HepG2 (cell line): ENCODE results near the gene DHRS12. TPM values are rescaled to one million over a fixed set of nuclear protein-coding genes. Genes with fewer than 3 reads are reported as not detected.

Source experiments
- ATF3 ChIP-seq: sonication (generic); formaldehyde crosslinking; IDR thresholded peaks from 2 replicates; pipeline ENCODE4 v1.4.0; 2020; ENCODE audit warnings: missing genetic modification reagents
- CTCF ChIP-seq: sonication (generic); formaldehyde crosslinking; IDR thresholded peaks from 2 replicates; pipeline ENCODE4 v1.5.0; 2020; ENCODE audit warnings: mild to moderate bottlenecking, missing genetic modification reagents, moderate library complexity
- E2F2 ChIP-seq: sonication (generic); formaldehyde crosslinking; IDR thresholded peaks from 2 replicates; pipeline ENCODE4 v1.4.0; 2020; ENCODE audit warnings: missing genetic modification reagents, borderline replicate concordance
- FOXC1 ChIP-seq: sonication (generic); formaldehyde crosslinking; IDR thresholded peaks from 2 replicates; pipeline ENCODE4 v1.8.0; 2022; ENCODE audit warnings: mild to moderate bottlenecking, missing genetic modification reagents, borderline replicate concordance
- GFI1 ChIP-seq: sonication (generic); formaldehyde crosslinking; IDR thresholded peaks from 2 replicates; pipeline ENCODE4 v1.5.0; 2020; ENCODE audit warnings: missing genetic modification reagents, mild to moderate bottlenecking, borderline replicate concordance
- GPBP1L1 ChIP-seq: sonication (generic); formaldehyde crosslinking; IDR thresholded peaks from 2 replicates; pipeline ENCODE4 v1.5.0; 2020; ENCODE audit warnings: mild to moderate bottlenecking, missing genetic modification reagents
- POGK ChIP-seq: sonication (generic); formaldehyde crosslinking; conservative IDR thresholded peaks from 2 replicates; pipeline ENCODE4 v1.8.0; 2022; ENCODE audit warnings: mild to moderate bottlenecking, moderate library complexity, missing genetic modification reagents
- RAD21 ChIP-seq: fragments of 450-650 bp; formaldehyde crosslinking; IDR thresholded peaks from 2 replicates; pipeline ENCODE4 v1.5.0; 2020; ENCODE audit warnings: mild to moderate bottlenecking
- STAG1 ChIP-seq: sonication (generic); formaldehyde crosslinking; IDR thresholded peaks from 2 replicates; pipeline ENCODE4 v1.4.0; 2020; ENCODE audit warnings: missing genetic modification reagents
- SYNCRIP ChIP-seq: fragments of 200-400 bp; formaldehyde crosslinking; IDR thresholded peaks from 2 replicates; pipeline ENCODE4 v1.6.1; 2018; ENCODE audit warnings: mild to moderate bottlenecking, low read depth, low read length; ENCODE audit not compliant: insufficient read depth
- U2AF2 ChIP-seq: fragments of 200-400 bp; formaldehyde crosslinking; IDR thresholded peaks from 2 replicates; pipeline ENCODE4 v1.6.1; 2017; ENCODE audit warnings: low read depth, mild to moderate bottlenecking, low read length
- ZNF180 ChIP-seq: sonication (generic); formaldehyde crosslinking; IDR thresholded peaks from 2 replicates; pipeline ENCODE4 v1.4.0; 2020; ENCODE audit warnings: low read depth, missing genetic modification reagents, borderline replicate concordance
- ZNF207 ChIP-seq: fragments of 450-650 bp; IDR thresholded peaks from 2 replicates; pipeline ENCODE4 v1.6.1; 2016; ENCODE audit warnings: antibody characterized with exemption, borderline replicate concordance
- ZNF224 ChIP-seq: sonication (generic); formaldehyde crosslinking; IDR thresholded peaks from 2 replicates; pipeline ENCODE4 v1.5.0; 2020; ENCODE audit warnings: mild to moderate bottlenecking, missing genetic modification reagents
- ZNF263 ChIP-seq: sonication (generic); formaldehyde crosslinking; IDR thresholded peaks from 2 replicates; pipeline ENCODE4 v1.4.0; 2020; ENCODE audit warnings: missing genetic modification reagents
- ZNF430 ChIP-seq: sonication (generic); formaldehyde crosslinking; IDR thresholded peaks from 2 replicates; pipeline ENCODE4 v1.9.0; 2021; ENCODE audit warnings: mild to moderate bottlenecking, missing genetic modification reagents
- ZNF598 ChIP-seq: sonication (generic); formaldehyde crosslinking; IDR thresholded peaks from 2 replicates; pipeline ENCODE4 v1.5.1; 2020; ENCODE audit warnings: mild to moderate bottlenecking, missing genetic modification reagents, borderline replicate concordance
- ZNF678 ChIP-seq: sonication (generic); formaldehyde crosslinking; IDR thresholded peaks from 2 replicates; pipeline ENCODE4 v1.4.0; 2020; ENCODE audit warnings: mild to moderate bottlenecking, missing genetic modification reagents
- ZNF703 ChIP-seq: sonication (generic); formaldehyde crosslinking; IDR thresholded peaks from 2 replicates; pipeline ENCODE4 v1.5.1; 2020; ENCODE audit warnings: missing genetic modification reagents, mild to moderate bottlenecking, moderate library complexity, borderline replicate concordance
- ZNF781 ChIP-seq: sonication (generic); formaldehyde crosslinking; IDR thresholded peaks from 2 replicates; pipeline ENCODE4 v1.5.1; 2020; ENCODE audit warnings: borderline replicate concordance, mild to moderate bottlenecking, missing genetic modification reagents; ENCODE audit errors: not compliant biosample characterization
- ZSCAN20 ChIP-seq: sonication (generic); formaldehyde crosslinking; IDR thresholded peaks from 2 replicates; pipeline ENCODE4 v1.4.0; 2020; ENCODE audit warnings: missing genetic modification reagents, mild to moderate bottlenecking, borderline replicate concordance
- ZSCAN25 ChIP-seq: sonication (generic); formaldehyde crosslinking; IDR thresholded peaks from 2 replicates; pipeline ENCODE4 v1.8.0; 2022; ENCODE audit warnings: mild to moderate bottlenecking, missing genetic modification reagents
- polyA plus RNA-seq, 8 experiments: library from polyadenylated mRNA; depleted of rRNA in 3 of 8; stranded (reverse) in 7 of 8; unstranded in 1 of 8; fragments of >200 nt; fragmentation: Illumina TruSeq in 4 of 8; extraction: Trizol in 4 of 8; gene quantifications; 2 replicates each; pipeline versions ENCODE4 v1.2.1 to v1.2.3, GENCODE V29; 2011 to 2016; ENCODE audit warnings: low read depth in 4 of 8, missing spikeins in 1 of 8, mixed read lengths in 1 of 8; ENCODE audit not compliant: insufficient read depth in 1 of 8
- total RNA-seq, 5 experiments: library from RNA; depleted of rRNA; stranded (reverse); fragments of >200 nt; fragmentation: Illumina TruSeq; extraction: Trizol; gene quantifications; 2 replicates each; pipeline ENCODE4 v1.2.3, GENCODE V29; 2016; ENCODE audit warnings: low read depth in 1 of 5

The DHRS12 gene
- total and polyA plus RNA-seq, 2 of the 13 experiments (the other 11 are each of a cell fraction or from before 2014, with no cell fraction given) = 7.2 to 8.4 TPM

- no peak for TF ChIP-seq ZNF180 (CRISPR knock-in tag)
- TF ChIP-seq ZNF781 = no peak
- no peak for TF ChIP-seq U2AF2
- no peak for TF ChIP-seq POGK (CRISPR knock-in tag)
- no peak for TF ChIP-seq ZNF224 (CRISPR knock-in tag)
- TF ChIP-seq ZNF430 (CRISPR knock-in tag) = no peak
- TF ChIP-seq E2F2 = no peak
- no peak for TF ChIP-seq GPBP1L1 (CRISPR knock-in tag)
- TF ChIP-seq FOXC1 (CRISPR knock-in tag) = no peak
- no peak for TF ChIP-seq ZNF703 (CRISPR knock-in tag)
- TF ChIP-seq CTCF = peak; percentile 84
- peak; percentile 40; the same call in 1 of the 2 replicates for TF ChIP-seq ZSCAN25
- TF ChIP-seq SYNCRIP = no peak
- peak; percentile 82 for TF ChIP-seq RAD21 (CRISPR knock-in tag)
- no peak for TF ChIP-seq ZNF263 (CRISPR knock-in tag)
- TF ChIP-seq ATF3 (CRISPR knock-in tag) = peak; percentile 52; the same call in 1 of the 2 replicates
- peak; percentile 97 for TF ChIP-seq STAG1 (CRISPR knock-in tag)
- no peak for TF ChIP-seq GFI1
- TF ChIP-seq ZNF678 (CRISPR knock-in tag) = no peak
- TF ChIP-seq ZSCAN20 (CRISPR knock-in tag) = no peak
- TF ChIP-seq ZNF207 = no peak
- 0 out of 2 replicates have a peak, but pooled peaks have one; percentile 40 for TF ChIP-seq ZNF598
Measured at GRCh38 chr13:51797664-51798488, 6.1 kb downstream of the DHRS12 start (continued).
